Left hindlimb (tissue), 1 donor: ENCODE results near the gene ITGAL.
"Not testable (repeated sequence)": the region's sequence is repeated elsewhere in the genome, so short reads cannot be mapped to it uniquely, and the experiment has no call there.

Experiments
- DNase-seq: peaks from one replicate; pipeline ENCODE4 v3.0.0-alpha.2; 2018

The ITGAL gene

DNA sequence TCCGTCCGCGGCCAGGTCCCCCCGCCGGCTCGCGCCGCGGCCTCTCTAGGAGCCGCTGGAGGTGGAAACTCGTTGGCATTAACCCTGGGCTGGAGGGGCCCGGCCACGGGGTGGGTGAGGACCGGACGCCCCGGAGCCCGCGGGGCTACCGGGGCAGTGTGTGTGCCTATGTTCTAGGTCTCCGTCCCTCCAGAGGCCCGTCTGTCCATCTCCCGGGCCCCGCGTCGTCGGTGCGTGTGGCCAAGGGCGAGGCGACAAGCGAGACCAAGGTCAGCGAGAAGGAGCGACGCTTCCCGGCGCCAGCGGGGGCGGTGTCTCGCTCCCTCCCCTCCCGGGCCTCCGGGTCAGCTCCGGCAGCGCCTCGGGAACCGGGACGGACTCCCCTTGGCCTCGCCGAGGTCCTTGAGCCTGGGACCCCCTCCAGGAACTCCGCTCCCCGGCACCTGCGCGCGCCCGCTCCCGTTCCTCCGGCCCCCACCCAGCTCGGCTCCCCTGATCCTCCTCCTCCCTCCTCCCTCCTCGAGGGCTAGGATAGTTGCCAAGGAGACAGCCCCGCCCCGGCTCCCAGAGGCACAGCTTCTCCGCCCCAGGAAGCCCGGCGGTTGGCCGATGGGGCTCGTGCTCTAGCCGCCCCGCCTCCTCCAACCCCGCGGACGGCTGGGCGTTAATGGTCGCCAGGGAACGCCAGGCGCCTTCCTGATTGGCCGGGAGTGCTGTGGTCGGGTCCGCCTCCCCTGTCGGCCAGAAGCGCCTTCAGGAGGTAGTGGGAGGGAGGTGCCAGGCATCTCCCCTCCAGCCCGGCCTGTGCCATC lies 54.5 kb downstream of the ITGAL start:
- peak; percentile 99 for DNase-seq

DNA sequence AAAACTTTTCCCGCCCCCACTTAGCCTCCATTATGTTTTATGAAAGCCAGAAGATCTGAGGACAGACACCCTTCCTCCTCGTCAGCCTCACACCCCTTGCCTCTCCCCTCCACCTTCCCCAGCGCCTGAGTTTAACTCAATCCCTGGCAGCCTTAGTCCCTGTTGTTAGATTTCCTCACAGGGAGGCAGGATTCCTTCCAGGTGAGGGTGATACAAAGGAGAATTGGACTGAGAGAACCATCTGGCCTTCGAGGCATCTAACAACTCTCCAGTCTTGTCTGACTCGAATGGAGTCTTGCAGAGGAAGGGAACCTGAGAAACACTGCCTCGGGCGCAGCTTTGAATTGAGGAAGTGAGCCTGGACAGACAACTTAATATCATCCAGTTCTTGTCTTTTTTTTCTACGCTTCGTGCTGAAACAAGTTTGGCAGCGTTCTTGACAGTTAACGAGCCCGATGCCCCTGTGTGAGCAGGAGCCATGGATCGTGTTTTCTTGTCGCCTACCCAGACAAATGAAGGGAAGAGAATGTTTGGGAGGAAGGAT lies 55.2 kb downstream of the ITGAL start:
- no peak for DNase-seq

DNA sequence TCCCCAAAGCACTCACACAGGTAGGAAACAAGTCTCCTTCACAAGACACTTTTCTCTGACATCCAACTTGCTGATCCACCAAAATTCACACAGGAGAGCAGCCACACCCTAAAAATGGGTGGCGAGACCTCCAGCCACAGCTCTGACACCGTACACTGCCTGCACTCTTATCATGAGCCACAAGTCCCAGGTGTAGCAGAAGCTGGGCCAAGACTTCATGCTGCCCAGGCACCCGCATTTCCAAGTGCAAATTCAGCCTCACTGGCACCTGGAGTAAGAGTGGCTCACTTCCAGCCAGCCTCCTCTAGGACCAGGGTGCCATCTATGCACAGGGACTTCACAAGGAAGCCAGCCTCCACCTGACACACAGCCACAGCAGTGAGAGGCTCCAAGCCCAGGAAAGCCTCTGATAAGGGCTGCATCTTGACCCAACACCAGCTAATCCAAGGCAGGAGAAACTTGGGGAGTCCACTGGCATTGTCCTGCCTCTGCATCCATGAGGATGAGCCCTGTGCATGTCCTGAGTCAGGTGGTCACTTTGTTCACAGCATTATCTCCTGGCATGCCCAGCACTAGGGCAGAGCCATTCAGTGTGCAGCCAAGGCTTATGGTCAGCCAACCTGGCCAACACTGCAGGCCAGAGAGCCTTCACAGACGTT lies 56.4 kb downstream of the ITGAL start:
- no peak for DNase-seq

DNA sequence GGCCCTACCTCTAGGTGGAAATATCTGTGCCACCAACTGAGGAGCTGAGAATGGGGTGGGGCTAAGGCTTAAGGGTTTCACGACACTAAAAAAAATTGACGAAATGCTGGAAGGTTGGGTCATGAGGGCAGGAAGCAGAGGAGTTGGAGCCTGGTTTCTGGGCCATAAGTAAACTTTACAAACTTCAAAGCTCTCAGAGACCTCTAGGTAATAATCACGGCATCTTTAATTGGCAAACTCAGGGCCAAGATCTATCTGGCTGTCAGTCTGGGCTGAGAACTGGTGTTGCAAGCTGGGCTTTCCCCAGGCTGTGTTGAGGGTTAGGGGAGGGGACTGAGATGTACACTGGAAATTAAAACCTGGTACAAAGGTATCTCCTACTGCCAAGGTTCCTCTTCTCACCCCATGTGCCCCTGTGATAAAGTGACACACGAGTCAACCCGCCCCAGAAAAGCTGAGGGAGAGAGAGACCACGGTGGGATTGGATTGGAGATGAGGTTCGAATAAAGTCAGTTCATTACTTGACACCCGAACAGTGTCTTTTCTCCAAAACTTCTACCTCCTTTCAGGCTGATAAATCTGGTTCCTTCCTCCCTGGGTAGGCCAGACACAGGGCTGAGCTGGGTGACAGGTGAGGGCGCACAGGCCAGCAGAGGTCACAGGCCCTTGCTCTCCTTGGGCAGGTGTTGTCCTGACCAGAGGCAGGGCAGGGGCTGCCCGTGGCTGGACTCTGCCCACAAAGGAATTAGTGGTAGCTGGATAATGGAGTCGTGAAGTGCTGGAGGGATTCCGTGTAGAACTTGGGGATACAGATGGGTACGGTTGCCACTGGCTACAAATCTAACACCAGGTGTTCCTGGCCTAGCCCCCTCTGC lies 57.9 kb downstream of the ITGAL start:
- no peak for DNase-seq

DNA sequence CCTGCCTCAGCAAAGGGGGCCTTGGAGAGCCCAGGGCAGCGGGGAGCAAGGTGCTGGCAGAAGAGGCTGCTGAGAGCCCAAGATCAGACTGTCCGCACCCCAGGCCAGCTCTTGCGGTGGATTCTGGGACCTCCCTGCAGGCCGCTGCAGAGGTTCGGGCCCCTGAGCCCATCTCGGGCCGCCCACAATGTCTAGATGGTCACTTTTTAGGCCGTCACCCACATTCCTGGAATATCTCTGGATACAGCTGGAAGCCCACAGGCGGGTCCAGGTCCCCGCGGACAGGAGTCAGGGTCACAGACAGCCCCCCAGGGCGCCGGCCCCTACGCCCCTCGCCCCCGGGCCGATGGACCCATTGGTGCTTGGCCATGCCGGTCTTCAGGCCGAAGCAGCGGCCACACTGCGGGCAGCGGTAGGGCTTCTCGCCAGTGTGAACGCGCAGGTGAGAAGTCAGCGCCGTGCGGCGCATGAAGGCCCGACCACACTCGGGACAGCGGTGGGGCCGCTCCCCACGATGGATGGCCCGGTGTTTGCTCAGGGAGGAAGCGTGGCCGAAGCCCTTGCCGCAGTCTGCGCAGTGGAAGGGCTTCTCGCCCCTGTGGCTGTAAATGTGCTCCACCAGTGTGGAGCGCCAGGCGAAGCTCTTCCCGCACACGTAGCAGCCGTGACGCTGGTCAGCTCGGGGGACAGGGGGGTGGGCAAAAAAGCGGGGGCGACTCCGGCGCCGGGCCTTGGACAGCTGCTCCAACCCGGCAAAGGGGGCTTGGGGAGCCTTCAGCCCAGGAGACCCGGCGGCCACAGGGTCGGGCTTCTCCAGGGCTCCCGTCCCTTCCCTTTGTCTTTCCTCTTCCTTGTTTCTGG lies 60.0 kb downstream of the ITGAL start:
- DNase-seq = no peak

DNA sequence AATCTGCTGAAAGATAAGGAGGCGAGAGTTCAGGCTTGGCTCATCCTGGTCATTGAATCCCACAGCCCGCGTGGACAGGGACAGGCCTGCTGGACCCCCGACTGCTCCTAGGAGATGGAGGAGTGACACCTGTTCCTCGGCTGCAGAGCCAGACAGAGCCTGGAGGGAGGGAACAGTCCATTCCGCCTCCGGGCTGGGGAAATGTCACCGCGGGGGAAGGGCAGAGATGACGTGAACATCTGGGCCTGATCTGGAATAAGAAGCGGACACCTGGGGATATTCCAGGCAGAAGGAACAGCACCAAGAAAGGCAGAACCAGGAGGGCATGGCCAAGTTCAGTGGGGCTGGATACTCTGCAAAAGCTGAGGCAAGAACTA lies 60.6 kb downstream of the ITGAL start:
- no peak for DNase-seq

DNA sequence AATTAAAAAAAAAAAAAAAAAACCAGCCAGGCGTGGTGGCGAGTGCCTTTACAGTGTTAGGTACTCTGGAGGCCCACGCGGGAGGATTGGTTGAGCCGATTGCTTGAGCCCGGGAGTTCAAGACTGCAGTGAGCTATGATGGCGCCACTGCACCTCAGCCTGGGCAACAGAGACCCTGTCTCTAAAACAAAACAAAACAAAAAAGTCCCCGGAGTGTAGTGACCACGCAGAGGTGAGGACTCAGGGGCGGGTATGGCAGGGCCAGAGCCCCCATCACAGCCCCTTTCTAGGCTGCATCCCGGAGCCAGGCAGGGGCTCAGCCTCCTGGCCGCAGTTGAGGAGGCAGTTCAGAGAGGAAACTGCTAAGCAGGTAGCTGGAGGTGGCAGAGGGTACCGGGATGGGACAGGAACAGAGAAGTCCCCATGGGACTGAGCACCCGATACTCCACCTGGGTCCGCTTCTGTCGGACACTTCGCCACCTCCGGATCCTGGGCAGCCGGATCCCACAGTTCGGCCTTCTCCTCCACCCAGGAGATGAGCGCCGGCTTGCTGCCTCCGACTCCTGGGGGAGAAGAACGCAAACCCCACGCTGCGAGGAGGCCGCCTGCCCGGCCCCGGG lies 61.3 kb downstream of the ITGAL start:
- no peak for DNase-seq

DNA sequence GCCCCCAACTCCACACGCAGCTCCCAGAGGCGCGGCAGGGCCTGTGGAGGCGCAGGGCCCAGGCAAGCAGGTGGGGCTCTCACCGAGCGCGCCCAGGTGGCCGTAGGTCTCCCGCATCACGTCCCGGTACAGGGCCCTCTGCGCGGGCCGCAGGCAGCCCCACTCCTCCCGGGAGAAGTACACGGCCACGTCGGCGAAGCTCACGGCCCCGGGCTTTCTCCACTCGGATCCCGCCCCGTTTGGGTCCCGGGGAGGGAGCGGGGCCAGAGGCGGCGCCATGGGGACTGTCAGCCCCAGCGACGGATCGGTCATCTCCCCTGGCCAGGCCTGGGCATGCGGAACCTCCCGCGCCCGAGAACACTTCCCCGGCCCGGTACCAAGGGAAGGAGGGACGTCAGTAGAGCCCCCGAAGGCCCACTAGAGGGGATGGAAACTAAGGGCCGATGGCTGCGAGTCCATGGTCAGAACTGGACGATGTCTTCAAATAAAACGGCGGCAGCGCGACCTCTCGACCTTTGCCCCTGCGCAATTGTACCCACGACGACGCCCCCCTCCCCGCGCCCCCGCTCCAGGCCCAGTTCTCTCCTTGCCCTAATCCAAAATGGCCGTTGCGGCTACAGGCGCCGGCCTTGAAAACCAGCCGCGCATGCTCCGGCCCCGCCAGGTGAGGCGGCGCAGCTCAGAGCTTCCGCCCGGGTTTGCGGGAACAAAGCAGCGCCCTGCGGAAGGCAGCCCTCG lies 62.0 kb downstream of the ITGAL start, which contains the start of gene ZNF747:
Gene ZNF747 (minus strand): TSS at position 491 of the 738 bp plus-strand sequence. CDS start 179 bp downstream, at position 312.
- peak; percentile 93 for DNase-seq

DNA sequence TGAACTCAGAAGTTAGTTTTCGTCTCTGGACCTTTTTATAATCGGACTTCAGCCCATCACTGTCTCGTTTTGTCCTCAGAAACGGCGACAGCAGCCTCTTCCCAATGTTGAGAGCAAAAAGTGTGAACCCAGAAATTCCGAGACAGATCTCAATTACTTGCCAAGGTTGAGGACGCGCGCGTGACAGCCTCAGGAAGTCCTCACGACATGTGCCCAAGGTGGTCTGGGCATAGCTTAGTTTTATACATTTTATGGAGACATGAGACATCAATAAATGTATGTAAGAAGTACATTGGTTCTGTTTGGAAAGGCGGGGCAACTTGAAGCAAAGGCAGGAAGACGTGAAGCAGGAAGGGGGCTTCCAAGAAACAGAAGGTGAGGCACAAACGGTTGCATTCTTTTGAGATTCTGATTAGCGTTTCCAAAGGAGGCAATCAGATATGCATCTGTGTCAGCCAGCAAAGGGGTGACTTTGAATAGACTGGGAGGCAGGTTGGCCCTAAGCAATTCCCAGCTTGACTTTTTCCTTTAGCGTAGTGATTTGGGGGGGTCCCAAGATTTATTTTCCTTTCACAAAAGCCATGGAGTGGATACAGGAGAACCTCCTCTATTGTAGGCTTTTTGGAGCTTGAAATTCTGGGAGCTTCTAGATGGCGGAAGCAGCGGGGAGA lies 62.7 kb downstream of the ITGAL start:
- DNase-seq = no peak

DNA sequence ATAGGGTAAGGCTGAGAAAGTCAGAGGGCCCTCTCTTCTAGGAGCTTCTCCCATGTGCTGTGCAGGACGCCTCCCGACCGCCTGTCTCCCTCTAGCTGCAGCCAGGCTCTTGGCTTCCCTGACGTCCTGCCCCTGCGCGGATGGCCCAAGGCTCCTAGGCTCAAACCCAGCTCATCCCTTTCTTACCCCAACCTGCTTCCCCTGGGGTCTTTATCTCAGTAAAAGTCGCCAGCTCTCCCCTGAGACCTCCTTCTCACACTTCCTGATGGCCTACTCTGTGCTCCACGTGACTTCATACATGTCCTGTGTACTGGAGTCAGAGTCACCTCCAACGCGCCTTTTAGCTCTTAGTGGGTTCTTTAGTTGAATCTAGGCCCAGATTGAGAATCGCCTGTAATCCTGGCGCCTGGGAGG lies 63.2 kb downstream of the ITGAL start:
- peak; percentile 79 for DNase-seq

DNA sequence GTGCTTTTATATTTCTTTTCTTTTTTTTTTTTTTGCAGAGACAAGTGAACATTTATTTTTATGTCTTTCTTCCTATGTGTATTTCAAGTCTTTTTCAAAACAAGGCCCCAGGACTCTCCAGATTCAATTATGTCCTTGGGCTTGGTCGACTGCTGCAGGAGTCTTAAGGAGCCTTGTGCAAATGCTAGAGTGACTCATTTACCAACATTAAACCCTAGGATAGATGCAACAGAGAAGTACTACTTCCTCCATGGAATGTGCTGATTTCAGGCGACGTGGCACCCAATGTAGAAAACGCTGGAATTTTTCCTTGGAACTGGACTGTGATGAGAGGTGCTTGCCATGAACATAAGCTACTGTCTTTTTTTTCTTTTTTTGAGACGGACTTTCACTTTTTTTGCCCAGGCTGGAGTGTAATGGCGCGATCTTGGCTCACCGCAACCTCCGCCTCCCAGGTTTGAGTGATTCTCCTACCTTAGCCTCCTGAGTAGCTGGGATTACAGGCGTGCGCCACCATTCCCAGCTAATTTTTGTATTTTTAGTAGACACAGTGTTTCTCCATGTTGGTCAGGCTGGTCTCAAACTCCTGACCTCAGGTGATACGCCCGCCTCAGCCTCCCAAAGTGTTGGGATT lies 64.0 kb downstream of the ITGAL start:
- DNase-seq = not testable (repeated sequence)

DNA sequence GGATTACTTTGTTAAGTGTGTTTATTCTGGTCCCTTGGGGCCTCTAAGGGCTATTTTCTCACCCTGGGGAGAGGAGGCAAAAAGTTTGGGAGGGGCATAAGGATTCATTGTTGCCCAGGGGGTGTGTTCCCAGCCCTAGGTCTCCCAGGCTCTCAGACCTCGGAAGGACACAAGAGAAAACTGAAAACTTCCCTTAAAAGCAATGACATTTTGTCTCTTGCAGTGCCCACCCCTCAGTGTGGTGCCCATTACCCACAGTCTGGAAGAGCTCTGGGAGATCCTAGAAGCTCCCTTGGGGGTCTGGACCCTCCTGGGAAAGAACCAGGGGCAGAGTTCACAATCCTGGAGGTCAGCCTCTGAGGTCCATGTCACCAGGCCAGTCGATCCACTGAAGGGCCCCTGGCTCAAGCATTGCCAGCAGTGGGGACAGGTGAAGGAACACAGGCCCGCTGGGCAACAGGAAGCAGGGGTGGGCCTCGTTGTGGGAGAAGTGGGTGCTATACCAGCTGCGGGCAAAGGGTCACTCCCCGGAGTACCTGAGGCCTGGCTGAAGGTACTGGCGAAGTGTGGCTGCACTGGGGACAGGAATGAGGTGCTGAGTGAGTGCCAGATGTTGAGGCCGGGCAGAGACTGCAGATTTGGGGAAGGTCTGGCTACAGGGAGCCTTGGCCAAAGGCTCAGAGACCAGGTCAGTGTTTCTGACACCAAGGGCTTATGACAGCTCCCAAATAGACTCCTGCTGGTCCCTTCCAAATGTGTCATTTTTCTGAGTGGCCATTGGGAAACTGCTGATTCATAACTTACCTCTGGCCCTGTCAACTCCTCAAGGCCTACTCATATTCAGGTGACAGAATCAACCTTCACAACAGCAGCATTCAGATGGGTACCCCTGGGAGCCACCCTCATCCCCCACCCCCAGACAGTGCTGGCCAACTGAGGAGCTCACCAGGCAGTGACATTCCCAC lies 66.7 kb downstream of the ITGAL start:
- no peak for DNase-seq

DNA sequence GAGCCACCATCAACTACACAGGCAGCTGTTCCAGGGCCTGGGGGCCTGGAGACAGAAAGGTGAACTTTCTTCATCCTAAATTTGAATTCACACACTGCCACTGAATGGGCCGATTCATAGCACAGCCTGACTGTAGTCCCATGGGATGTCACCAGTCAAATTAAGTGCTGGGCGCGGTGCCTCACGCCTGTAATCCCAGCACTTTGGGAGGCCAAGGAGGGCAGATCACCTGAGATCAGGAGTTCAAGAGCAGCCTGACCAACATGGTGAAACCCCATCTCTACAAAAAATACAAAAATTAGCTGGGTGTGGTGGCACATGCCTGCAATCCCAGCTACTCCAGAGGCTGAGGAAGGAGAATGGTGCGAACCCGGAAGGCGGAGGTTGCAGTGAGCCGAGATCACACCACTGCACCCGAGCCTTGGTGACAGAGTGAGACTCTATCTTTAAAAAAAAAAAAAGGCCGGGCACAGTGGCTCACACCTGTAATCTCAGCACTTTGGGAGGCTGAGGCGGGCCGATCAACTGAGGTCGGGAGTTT lies 67.5 kb downstream of the ITGAL start:
- DNase-seq = not testable (repeated sequence)

DNA sequence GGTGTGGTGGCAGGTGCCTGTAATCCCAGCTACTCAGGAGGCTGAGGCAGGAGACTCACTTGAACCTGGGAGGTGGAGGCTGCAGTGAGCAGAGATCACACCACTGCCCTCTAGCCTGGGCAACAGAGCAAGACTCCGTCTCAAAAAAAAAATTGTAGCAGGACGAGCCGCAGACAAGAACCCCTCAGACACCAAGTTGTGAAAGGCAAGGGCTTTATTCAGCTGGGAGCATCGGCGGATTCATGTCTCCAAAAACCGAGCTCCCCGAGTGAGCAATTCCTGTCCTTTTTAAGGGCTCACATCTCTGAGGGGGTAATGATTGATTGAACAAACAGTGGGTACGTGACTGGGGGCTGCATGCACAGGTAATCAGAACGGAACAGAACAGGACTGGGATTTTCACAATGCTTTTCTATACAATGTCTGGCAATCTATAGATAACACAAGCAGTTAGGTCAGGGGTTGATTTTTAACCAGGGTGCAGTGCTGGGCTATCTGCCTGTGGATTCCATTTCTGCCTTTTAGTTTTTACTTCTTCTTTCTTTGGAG lies 68.4 kb downstream of the ITGAL start:
- not testable (repeated sequence) for DNase-seq

DNA sequence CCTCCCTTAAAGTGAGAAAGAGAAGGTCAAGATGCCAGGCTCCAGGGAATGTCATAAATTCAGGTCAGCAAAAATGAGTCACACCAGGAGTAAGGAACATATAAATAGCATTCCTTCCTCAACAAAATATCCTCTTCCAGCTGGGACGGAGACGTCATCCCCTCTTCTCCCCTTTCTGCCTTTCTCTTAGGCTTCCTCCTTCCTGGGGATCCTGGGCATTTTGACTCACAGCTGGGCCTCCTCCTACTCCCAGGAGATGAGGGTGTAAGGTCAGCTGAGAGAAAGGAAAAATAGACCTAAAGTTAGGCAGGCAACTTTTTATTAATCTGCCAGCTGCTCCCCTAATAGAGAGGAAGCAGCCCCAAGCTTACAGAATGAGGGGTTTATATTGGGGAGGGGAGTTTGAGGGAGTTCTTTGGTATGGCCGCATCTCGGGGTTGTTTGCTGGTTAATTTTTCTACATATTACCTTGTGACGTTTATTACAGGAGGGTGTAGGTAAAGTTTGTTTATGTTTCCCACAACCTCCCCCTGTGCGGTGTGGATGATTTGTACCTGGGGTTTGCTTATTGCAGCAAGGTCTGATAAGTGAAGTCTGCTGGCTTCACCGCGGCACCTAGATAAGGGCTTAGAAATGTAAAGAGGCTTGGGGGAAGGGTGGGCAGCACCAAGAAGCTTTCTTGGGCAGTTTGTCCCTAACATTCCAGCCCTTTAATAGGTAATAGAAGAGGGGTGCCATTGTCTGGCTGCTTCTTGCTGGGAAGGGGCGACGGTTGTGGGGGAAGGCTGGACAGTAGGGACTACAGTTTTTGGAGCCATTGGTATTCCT lies 69.2 kb downstream of the ITGAL start:
- DNase-seq = no peak

DNA sequence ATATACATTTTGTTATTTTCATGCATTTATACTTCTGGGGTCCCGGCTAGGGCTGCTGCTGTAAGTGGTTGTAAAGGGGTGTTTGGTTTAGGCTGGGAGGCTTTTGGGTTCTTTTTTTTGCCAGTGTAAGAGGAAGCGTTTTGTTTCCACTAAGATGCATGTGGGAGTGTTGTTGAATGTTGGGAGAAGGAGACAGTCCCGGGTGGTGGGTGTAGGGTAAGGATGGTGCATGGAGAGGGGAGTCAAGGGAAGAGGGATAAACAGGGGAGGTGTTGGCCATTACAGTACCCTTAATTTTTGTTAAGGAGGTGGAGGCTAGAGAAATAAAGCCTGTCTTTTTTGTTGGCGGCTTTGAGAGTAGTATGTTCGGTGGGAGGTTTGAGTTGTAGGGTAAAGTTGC lies 70.5 kb downstream of the ITGAL start:
- no peak for DNase-seq

DNA sequence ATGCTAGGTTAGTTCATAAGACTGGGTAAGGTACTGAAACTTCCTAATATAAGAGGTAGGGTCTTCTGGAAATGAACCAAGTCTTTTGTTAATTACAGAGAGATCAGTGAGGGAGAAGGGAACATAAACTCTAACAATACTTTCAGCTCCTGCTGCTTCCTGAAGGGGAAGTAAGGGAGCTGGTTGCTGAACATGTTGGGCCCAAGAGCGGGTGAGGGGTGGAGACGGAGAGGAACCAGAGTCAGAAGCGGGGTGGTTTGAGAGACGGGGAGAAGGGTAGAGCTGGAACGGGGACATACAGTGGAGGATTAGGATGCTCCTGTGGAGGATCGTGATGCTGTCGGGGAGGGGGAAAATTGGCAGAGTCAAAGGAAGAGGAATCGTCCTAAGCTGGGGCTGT lies 73.6 kb downstream of the ITGAL start:
- DNase-seq = no peak
